Lower leg skin (tissue), 3 donors: ENCODE results near the gene HMGB1.

ENCODE experiments used
- POLR2A ChIP-seq, 2 donors: fragments of 450-650 bp; IDR thresholded peaks; one replicate each; pipeline ENCODE4 v1.6.1; 2016 to 2017; ENCODE audit warnings: antibody characterized with exemption in 2 of 2, mild to moderate bottlenecking in 1 of 2, moderate library complexity in 1 of 2
- TF ChIP-seq, protein P1 (sequence below), 3 donors: fragments of 450-650 bp; IDR thresholded peaks; one replicate each; pipeline ENCODE4 v1.5.1; 2016; ENCODE audit warnings: antibody characterized with exemption in 3 of 3, mild to moderate bottlenecking in 3 of 3, moderate library complexity in 2 of 3

DNA sequence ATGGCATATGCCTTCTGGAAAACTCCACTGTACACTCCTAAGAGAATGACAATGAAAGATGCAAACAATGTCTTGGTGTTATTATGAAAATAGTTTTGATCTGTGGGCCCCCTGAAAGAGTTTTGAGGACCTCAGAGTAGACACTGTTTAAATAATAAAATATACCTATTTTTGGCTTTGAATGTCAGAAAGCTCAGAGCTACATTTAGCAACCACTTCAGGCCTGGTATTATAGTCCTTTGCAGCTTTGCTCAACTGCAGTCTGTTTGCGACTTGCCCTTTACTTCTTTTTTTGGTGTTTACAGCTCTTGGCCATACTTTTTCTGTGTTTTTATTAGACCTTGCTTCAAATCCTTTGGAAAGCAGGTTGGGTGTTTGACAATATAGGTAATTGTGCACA is 49.3 kb downstream of the HMGB1 start:
- TF ChIP-seq, protein P1, sequence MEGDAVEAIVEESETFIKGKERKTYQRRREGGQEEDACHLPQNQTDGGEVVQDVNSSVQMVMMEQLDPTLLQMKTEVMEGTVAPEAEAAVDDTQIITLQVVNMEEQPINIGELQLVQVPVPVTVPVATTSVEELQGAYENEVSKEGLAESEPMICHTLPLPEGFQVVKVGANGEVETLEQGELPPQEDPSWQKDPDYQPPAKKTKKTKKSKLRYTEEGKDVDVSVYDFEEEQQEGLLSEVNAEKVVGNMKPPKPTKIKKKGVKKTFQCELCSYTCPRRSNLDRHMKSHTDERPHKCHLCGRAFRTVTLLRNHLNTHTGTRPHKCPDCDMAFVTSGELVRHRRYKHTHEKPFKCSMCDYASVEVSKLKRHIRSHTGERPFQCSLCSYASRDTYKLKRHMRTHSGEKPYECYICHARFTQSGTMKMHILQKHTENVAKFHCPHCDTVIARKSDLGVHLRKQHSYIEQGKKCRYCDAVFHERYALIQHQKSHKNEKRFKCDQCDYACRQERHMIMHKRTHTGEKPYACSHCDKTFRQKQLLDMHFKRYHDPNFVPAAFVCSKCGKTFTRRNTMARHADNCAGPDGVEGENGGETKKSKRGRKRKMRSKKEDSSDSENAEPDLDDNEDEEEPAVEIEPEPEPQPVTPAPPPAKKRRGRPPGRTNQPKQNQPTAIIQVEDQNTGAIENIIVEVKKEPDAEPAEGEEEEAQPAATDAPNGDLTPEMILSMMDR (IDR thresholded peaks at IDR 0.05): no peak
- no peak for TF ChIP-seq POLR2A (IDR thresholded peaks at IDR 0.05)
